ENCODE results near the gene CDKN2D. TPM values are rescaled to one million over a fixed set of nuclear protein-coding genes. Genes with fewer than 3 reads are reported as not detected.

Gene CDKN2D
- total RNA-seq, 2 experiments from 2014 or later = 22.4 to 26.6 TPM

DNA sequence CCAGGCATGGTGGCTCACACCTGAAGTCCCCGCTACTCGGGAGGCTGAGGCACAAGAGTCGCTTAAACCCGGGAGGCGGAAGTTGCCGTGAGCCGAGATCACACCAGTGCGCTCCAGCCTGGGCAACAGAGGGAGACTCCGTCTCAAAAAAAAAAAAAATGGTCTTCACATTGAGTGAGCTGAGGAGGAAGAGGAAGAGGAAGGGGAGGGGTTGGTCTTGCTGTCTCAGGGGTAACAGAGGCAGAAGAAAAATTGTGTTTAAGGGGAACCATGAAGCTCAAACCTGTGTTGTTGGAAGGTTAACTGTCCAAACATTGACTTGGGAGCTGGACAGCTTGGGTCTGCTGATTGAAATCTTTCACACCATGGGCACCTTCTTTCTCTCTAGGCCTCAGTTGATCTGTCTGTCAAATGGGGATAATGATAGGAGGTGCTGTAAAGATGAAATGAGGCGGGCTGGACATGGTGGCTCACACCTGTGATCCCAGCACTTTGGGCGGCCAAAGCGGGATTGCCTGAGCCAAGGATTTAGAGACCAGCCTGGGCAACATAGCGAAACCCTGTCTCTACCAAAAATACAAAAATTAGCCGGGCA lies 46.7 kb upstream of the CDKN2D start:
- POLR2A ChIA-PET = no interaction called here
- Histone ChIP-seq H3K36me3 (ENCODE audit: insufficient read depth, low read length) (peaks cover 75% of the 10 kb centered on the region), H4K20me1 (ENCODE audit: insufficient read depth, low read length) (peaks cover 3% of the 10 kb centered on the region; the same call in 1 of the 2 replicates), H2AFZ (ENCODE audit: low read length) (no peak overlapping the region), H3K9me2 (ENCODE audit: insufficient read depth, low read length) (no peaks in the 10 kb centered on the region), H3K27ac (ENCODE audit: low read depth, low read length, poor library complexity, severe bottlenecking) (no peak overlapping the region), H3K4me3 (ENCODE audit: low read depth, low read length, poor library complexity, severe bottlenecking) (no peak overlapping the region), H3K4me2 (ENCODE audit: low read length) (no peak overlapping the region), H3K79me2 (ENCODE audit: insufficient read depth, low read depth, low read length) (peaks cover 91% of the 10 kb centered on the region), H3K9me3 (ENCODE audit: low read length) (no peaks in the 10 kb centered on the region), H3K4me1 (ENCODE audit: insufficient read depth, low read length, poor library complexity, severe bottlenecking) (peaks cover 4% of the 10 kb centered on the region)
- CTCF ChIA-PET (ENCODE audit: unreplicated experiment) = no interaction called here
- intact Hi-C loops (cut with micrococcal nuclease; ENCODE audit: unreplicated experiment) = no loop called here
- no peak for DNase-seq (ENCODE audit: low spot score)
- TF ChIP-seq, protein P1, sequence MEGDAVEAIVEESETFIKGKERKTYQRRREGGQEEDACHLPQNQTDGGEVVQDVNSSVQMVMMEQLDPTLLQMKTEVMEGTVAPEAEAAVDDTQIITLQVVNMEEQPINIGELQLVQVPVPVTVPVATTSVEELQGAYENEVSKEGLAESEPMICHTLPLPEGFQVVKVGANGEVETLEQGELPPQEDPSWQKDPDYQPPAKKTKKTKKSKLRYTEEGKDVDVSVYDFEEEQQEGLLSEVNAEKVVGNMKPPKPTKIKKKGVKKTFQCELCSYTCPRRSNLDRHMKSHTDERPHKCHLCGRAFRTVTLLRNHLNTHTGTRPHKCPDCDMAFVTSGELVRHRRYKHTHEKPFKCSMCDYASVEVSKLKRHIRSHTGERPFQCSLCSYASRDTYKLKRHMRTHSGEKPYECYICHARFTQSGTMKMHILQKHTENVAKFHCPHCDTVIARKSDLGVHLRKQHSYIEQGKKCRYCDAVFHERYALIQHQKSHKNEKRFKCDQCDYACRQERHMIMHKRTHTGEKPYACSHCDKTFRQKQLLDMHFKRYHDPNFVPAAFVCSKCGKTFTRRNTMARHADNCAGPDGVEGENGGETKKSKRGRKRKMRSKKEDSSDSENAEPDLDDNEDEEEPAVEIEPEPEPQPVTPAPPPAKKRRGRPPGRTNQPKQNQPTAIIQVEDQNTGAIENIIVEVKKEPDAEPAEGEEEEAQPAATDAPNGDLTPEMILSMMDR (conservative IDR thresholded peaks at IDR 0.05; ENCODE audit: low read length) = no peak
- no peak for TF ChIP-seq EZH2phosphoT487 (IDR thresholded peaks at IDR 0.05; ENCODE audit: borderline replicate concordance, low read depth, low read length)
- no TSS peak for BruUV-seq (replicated peaks)

DNA sequence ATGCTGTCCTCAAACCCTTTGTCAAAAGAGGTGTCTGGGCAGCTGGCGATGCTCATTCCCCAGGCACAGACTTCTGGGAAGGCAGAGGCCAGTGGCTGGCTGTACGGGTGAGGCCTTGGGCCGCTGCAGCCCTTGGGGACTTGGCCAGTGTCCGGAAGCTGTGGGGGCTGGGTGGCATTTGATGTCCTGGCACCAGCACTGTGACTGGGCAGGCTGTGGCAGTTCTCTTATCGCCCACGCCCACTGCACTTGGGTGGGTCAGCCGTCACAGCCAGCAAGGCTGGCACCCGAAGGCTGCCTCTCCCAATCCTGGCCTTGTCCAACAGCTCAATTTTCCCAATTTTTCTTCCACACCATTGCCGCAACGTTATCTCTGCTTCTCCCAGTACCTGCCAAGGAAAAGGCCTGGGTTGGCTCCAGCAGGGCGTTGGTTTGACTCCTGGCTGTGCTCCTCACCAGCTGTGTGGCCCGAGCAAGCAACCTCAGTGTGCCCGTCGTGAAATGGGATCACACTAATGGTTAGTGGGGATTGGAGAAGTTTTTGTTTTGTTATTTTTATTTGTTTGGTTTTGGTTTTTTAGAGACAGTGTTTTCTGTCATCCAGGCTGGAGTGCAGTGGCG lies 43.8 kb upstream of the CDKN2D start:
- Histone ChIP-seq H3K4me2 (ENCODE audit: low read length) (no peak overlapping the region), H3K4me3 (ENCODE audit: low read depth, low read length, poor library complexity, severe bottlenecking) (no peak overlapping the region), H3K9me3 (ENCODE audit: low read length) (no peaks in the 10 kb centered on the region), H3K79me2 (ENCODE audit: insufficient read depth, low read depth, low read length) (peaks cover 91% of the 10 kb centered on the region), H3K4me1 (ENCODE audit: insufficient read depth, low read length, poor library complexity, severe bottlenecking) (peaks cover 7% of the 10 kb centered on the region), H3K36me3 (ENCODE audit: insufficient read depth, low read length) (peaks cover 57% of the 10 kb centered on the region), H4K20me1 (ENCODE audit: insufficient read depth, low read length) (peaks cover 3% of the 10 kb centered on the region; the same call in 1 of the 2 replicates), H3K9me2 (ENCODE audit: insufficient read depth, low read length) (no peaks in the 10 kb centered on the region), H2AFZ (ENCODE audit: low read length) (no peak overlapping the region), H3K27ac (ENCODE audit: low read depth, low read length, poor library complexity, severe bottlenecking) (no peak overlapping the region)
- ChIA-PET POLR2A (no interaction called here), CTCF (ENCODE audit: unreplicated experiment) (no interaction called here)
- BruUV-seq (replicated peaks) = no TSS peak
- intact Hi-C loops (cut with micrococcal nuclease; ENCODE audit: unreplicated experiment) = no loop called here
- no peak for DNase-seq (ENCODE audit: low spot score)
- TF ChIP-seq EZH2phosphoT487 (IDR thresholded peaks at IDR 0.05; ENCODE audit: borderline replicate concordance, low read depth, low read length) = no peak
- TF ChIP-seq, protein P1 (conservative IDR thresholded peaks at IDR 0.05; ENCODE audit: low read length) = no peak

DNA sequence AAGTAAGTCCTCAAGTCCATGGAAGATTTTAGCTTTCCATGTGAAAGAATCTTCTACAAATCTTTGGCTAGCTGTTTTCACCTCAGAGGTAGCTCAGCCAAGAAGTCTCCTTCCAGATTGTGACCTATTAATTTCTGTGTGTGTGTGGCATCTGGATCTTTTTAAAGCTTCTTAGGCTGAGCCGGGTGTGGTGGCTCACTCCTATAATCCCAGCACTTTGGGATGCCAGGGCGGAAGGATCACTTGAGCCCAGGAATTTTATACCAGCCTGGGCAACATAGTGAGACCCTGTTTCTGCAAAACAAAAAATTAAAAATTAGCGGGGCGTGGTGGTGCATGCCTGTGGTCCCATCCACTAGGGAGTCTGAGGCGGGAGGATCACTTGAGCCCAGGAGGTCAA lies 43.1 kb upstream of the CDKN2D start:
- no peak for TF ChIP-seq EZH2phosphoT487 (IDR thresholded peaks at IDR 0.05; ENCODE audit: borderline replicate concordance, low read depth, low read length)
- TF ChIP-seq, protein P1 (conservative IDR thresholded peaks at IDR 0.05; ENCODE audit: low read length) = no peak
- no peak for DNase-seq (ENCODE audit: low spot score)
- H3K36me3 ChIP-seq (ENCODE audit: insufficient read depth, low read length) = peaks cover 56% of the 10 kb centered on the region
- H3K4me2 ChIP-seq (ENCODE audit: low read length) = no peak overlapping the region
- BruUV-seq (replicated peaks) = no TSS peak
- H2AFZ ChIP-seq (ENCODE audit: low read length) = no peak overlapping the region
- intact Hi-C loops (cut with micrococcal nuclease; ENCODE audit: unreplicated experiment) = no loop called here
- ChIA-PET CTCF (ENCODE audit: unreplicated experiment) (no interaction called here), POLR2A (no interaction called here)
- no peak overlapping the region for H3K4me3 ChIP-seq (ENCODE audit: low read depth, low read length, poor library complexity, severe bottlenecking)
- H3K9me2 ChIP-seq (ENCODE audit: insufficient read depth, low read length) = no peaks in the 10 kb centered on the region
- H3K4me1 ChIP-seq (ENCODE audit: insufficient read depth, low read length, poor library complexity, severe bottlenecking) = peaks cover 7% of the 10 kb centered on the region
- H3K9me3 ChIP-seq (ENCODE audit: low read length) = no peaks in the 10 kb centered on the region
- peaks cover 3% of the 10 kb centered on the region; the same call in 1 of the 2 replicates for H4K20me1 ChIP-seq (ENCODE audit: insufficient read depth, low read length)
- H3K27ac ChIP-seq (ENCODE audit: low read depth, low read length, poor library complexity, severe bottlenecking) = no peak overlapping the region
- H3K79me2 ChIP-seq (ENCODE audit: insufficient read depth, low read depth, low read length) = peaks cover 91% of the 10 kb centered on the region
